ENCODE results near the gene LRRC36.

Gene LRRC36, protein sequence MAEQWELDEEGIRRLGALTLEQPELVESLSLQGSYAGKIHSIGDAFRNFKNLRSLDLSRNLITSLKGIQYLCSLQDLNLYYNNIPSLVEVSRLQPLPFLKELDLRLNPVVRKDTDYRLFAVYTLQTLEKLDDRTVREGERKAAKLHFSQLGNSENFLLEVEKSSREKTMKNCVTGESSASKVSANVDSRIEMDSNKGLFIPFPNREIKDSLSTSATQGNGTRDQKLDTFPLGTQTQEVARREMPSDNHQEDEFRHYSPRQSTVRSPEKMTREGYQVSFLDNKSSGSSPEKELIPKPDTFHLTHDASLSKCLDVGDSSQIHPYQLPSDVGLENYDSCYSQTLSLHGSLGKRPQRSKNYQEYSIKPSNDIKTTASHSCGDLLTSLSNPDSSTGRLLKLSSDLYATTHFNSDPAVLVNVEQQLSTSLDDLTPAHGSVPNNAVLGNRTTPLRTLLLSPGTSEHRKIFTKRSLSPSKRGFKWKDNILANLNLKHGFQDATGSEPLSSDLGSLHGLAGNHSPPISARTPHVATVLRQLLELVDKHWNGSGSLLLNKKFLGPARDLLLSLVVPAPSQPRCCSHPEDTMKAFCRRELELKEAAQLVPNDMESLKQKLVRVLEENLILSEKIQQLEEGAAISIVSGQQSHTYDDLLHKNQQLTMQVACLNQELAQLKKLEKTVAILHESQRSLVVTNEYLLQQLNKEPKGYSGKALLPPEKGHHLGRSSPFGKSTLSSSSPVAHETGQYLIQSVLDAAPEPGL

DNA sequence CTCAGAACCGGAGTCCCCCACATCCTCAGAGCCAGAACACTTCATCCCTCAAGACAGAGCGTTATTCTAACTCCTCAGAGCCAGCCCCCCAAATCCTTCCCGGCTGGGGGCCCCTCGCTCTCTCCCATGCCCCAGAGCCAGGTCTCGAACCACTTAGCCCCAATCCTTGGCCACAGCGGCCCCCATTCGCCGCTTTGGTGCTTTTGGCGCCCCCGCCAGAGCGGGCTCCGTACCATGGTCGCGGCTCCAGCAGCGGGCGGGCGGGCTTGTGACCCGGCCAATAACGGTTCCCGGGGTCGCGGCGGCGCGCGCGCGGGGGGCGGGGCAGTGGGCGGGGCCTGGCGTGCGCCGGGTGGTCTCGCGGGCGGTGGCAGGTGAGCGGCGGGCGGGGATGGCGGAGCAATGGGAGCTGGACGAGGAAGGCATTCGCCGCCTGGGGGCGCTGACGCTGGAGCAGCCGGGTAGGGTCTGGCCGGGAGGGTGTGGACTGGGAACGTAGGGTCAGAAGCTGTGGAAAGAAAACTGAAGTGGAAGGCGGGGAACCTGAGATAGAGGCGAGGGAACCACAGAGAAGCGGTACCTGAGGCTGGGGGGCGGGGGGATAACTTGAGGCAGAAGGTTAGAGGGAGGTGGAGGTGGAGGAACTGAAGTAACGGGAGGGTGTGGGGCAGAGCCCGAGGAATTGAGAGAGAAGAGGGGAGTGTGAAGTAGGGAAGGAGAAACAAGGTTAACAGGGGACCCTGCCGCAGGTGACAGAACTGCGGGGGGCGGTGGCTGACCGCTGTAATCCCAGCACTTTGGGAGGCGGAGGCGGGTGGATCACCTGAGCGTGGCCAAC lies at the start of gene LRRC36, which contains the start of gene KCTD19:
Gene LRRC36, plus strand, starts transcription at position 344 of the 838 bp plus-strand sequence. Its CDS starts 48 bp downstream, at position 392.
Gene KCTD19, minus strand, starts transcription at position 270 of the 838 bp plus-strand sequence. Its CDS starts 34 bp downstream, at position 236.
- peak in 2 of 3 donors; percentile 39 to 71 for DNase-seq

DNA sequence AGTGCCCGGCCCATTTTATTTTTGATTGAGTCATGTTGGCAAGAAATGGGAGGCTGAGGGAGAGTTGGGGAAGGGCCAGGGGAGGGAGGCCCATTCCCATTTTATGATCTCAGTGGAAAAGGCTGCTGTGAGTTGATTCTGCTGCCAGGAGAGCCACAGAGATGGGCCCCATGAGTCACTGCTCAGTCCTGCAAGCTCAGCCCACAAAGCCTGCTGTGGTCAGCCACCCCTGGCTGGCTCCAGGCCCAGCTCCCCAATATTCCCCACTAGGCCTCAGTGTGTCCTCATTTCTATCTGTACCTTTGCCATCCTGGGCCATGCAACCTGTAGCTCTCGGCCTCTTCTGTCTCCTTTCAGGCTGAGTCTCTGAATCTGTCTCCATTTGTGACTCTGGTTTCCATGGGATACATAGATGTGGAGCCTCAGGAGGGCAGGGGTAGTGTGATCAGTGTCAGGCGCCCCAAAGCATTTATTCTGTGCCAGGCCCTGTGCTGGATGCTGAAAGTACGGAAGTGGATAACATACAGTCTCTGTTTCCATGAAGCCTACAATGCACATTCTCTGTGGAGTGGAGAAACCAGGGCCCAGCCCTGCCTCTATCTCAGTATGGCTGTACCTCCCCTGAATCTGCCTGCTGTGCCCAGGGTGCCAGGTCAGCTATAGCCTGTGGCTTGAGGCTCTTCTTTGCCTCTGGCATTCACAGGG lies 49.2 kb upstream of the LRRC36 start:
- DNase-seq: peak; percentile 73 to 82 (median 81)

DNA sequence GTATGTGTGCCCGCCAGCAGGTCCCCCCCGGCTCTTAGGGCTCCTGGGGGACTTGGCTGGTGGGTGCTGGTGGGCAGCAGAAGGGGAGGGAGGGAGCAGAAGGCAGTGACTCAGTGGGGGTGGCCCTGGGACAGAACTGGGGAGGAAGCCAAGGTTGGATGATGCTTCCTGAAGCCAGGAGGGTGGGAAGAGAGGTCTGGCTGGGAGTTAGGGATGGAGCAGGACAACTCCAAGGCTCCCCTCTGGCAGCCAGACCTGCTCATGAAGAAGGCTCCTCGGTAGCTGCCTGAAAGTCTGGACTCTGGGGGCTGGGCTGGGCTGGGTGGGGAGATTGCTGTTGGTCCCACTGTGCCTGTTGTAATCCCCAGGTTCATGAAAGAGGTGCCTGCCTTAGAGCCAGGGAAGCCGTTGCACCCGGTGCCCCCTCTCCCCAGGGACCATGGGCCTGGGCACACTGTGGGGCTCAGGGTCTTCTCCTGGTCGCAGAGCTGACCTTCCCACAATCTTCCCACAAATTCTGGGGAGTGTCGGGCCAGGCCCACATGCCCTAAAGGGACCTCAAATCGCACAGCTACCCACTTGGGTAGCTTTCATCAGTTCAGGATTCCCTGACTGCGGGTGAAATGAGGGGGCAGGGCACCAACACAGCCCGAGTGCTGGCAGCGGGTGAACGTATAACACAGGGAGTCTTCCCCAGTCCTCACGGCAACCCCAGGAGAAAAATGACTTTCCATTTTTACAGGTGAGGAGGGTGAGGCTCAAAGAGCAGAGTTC lies 48.4 kb upstream of the LRRC36 start:
- DNase-seq: peak in 2 of 3 donors; percentile 15 to 35

DNA sequence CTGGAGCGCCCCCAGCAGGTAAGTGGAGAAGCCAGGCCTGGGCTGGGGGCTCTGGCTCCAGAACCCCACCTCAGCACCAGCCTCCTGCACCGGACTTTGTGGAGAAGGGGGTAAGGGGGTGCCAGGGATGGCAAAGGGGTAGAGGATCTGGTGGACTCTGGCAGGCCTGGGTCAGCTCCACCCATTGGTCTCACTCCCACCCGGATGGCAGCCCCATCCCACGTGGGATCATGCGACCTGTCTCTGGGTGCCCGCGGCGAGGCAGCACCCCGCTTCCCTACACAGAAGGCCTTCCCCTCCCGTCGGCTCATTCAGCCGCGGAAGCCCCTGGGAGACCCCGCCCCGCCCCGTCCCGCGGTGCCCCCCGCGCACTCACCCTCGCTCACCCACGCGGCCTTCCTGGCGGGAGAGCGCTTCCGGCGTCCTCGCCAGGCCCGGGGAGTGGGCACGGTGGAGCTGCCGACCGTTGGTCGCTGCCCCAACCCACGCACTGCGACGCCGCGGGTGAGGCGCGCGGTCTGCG lies 47.8 kb upstream of the LRRC36 start:
- peak; percentile 32 to 65 (median 38) for DNase-seq

DNA sequence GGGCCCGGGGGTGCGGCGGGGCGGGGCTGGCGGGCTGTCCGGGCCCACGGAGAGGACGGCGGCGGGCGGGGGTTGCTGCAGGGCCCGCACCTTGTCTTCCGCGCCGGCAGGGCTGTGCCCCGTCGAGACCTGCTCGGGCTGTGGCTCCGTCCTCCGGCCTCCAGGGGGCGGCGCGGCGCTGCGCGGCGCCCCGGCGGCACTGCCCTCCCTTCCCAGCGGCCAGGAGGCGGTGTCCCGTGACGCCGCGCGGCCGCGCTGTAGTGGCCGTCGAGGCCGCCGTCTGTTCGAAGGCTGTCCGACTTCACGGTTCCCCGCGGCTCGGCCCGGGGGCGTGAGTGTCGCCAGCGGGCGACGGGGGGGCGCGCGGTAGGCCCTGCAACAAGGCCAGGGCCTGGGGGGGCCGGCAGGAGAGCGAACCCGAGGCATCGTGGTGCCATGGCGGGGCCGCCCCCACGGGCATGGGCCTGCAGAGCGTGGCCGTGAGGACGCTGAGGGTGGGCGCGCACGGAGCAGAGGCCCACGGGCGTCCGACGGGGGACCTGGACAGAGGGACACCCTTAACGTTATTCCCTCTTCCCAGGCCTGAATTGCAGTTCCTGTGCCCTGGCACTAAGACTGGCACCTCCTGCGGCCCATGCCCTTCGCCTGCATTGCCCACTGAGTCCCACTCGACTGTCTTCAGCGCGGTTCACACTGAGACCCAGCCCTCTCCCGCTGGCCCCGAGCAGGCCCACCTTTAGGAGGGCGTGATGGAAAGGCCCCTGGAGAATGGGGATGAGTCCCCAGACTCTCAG lies 47.1 kb upstream of the LRRC36 start, which contains the start of gene PLEKHG4:
Gene PLEKHG4, plus strand, starts transcription at position 237 of the 794 bp plus-strand sequence. Its CDS starts 513 bp downstream, at position 750.
- DNase-seq: peak; percentile 69 to 90 (median 83)

DNA sequence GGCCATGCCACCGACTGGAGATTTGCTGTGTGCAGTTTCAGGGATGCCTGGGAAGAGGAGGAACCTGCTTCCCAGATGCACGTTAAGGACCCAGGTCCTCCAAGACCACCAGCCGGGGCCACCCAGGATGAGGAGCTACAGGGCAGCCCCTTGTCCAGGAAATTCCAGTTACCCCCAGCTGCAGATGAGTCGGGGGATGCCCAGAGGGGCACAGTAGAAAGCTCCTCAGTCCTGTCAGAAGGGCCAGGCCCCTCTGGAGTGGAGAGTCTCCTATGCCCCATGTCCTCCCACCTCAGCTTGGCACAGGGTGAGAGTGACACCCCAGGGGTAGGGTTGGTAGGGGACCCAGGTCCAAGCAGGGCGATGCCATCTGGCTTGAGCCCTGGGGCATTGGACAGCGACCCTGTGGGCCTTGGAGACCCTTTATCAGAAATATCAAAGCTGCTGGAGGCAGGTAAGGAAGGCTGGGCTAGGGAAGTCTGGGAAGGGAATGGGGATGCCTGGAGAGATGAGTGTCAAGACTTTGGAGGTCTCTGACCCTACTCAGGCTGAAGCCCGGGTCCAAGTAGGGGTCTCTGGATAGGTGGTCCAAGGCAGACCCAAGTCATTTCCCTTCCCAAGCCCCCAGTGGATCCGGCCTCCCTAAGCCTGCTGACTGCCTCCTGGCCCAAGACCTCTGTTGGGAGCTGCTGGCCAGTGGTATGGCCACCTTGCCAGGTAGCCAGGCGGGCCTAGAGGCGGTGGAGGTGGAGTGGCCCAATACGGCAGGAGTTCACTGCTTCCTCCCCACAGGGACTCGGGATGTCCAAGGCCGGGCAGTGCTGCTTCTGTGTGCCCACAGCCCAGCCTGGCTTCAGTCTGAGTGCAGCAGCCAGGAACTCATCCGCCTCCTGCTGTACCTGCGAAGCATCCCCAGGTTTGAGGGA lies 46.3 kb upstream of the LRRC36 start:
- no peak for DNase-seq

DNA sequence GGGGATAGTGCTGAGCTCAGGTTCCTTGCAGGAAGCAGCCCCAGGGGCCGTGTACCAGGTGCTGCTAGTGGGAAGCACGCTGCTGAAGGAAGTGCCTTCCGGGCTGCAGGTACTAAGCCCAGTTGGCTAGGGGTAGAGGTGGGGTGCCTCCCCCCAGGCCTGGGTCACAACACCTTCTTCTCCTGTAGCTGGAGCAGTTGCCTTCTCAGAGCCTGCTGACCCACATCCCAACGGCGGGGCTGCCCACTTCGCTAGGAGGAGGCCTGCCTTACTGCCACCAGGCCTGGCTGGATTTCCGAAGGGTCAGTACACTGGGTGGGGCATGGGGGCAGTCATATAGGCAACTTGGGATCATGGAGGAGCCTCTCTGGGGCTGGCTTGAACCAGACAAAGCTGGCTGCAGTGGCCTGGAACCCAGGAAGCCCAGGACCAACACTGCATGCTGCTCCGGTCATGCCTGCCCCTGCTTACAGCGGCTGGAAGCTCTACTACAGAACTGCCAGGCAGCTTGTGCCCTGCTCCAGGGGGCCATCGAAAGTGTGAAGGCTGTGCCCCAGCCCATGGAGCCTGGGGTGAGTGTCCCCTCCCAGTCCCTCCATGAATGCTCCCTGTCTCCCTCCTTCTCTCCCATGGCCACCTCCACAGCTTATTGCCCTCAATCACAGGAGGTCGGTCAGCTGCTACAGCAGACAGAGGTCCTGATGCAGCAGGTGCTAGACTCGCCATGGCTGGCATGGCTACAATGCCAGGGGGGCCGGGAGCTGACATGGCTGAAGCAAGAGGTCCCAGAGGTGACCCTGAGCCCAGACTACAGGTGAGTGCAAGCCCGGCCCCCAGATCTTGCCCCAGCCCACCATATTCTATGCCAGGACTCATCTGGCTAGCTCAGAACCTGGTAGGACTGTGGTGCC lies 44.8 kb upstream of the LRRC36 start:
- no peak for DNase-seq

DNA sequence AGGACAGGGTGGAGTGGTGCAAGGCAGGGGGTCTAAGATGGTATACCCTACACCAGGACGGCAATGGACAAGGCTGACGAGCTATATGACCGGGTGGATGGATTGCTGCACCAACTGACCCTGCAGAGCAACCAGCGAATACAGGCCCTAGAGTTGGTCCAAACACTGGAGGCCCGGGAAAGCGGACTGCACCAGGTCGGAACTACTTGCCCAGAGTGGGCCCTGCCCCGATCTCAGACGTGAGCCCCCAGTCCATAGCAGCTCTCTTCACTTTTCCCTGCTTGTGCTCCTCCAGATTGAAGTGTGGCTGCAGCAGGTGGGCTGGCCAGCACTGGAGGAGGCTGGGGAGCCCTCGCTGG lies 44.2 kb upstream of the LRRC36 start:
- no peak for DNase-seq

DNA sequence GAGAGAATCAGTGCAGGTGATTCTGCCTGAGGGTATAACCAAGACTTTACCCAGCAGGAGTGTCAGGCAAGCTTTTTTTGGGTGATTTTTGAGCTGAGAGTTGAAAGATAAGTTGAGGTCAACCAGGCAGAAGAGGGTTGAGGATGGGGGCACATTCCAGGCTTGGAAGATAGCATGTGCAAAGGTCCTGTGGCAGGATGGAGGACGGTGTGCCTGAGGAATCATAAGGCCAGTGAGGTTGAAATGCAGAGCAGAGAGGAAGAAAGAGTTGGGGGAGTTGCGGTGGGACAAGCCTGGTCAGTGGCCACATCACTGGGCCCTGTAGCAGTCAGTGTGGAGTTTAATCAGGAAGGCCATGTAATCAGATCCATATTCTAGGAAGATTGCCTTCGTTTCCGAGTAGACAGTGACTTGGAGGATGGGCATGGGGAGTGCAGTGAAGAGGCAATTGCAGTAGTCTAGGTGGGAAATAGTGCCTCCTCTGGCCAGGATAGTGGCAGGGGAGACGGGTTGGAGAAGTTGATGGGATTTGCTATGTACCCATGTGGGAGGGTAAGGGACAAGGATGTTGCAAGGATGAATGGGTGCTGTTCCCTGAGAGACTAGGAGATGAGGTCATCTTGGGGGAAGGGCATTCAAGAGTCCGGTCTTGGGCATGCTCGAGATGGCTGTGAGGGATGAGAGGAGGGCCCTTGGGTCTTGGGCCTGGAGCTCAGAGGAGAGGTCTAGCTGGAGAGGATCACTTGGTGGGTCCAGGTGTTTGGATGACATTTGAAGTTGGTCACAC lies 43.4 kb upstream of the LRRC36 start:
- peak; percentile 51 to 56 (median 52) for DNase-seq

DNA sequence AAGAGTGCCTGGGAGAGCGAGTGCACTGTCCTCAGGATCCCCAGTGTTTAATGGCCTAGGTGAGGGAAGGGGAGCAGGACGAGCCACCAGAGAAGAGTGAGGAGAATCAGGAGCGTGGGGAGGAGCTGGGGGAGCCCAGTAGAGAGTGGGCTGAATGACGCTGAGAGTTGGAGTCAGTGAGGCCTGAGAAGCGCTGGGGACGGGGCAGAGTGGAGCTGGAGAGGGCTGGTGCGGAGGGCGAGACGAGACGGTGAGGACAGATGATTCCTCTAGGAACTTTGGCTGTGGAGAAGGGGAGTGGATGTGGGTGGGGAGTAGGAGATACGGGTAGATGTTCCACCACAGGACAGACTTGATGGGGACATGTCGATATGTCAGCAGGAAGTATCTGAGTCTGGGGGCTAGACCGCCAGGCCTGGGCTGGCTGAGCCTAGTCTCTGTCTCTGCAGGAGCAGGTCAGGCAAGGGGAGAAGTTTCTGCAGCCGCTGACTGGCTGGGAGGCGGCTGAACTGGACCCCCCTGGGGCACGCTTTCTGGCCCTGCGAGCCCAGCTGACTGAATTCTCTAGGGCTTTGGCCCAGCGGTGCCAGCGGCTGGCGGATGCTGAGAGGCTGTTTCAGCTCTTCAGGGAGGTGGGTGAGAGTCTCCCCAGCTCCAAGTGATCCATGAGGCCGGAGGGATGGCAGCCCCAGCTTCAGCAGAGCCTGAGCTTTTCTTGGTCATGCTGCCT lies 42.6 kb upstream of the LRRC36 start:
- no peak for DNase-seq

DNA sequence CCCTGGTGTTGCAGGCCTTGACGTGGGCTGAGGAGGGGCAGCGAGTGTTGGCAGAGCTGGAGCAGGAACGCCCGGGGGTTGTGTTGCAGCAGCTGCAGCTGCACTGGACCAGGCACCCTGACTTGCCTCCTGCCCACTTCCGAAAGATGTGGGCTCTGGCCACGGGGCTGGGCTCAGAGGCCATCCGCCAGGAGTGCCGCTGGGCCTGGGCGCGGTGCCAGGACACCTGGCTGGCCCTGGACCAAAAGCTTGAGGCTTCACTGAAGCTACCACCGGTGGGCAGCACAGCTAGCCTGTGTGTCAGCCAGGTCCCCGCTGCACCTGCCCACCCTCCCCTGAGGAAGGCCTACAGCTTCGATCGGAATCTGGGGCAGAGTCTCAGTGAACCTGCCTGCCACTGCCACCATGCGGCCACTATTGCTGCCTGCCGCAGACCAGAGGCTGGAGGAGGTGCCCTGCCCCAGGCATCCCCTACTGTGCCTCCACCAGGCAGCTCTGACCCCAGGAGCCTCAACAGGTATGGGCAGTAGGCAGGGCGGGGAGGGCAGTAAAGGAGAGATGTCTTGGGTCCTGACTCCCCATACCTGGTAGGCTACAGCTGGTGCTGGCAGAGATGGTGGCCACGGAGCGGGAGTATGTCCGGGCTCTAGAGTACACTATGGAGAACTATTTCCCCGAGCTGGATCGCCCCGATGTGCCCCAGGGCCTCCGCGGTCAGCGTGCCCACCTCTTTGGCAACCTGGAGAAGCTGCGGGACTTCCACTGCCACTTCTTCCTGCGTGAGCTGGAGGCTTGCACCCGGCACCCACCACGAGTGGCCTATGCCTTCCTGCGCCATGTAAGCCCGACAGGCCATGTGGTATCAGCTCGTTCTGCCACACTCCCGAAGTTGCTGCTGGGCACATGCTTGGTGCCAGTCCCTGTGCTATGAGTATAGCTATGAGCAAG lies 41.6 kb upstream of the LRRC36 start:
- no peak for DNase-seq

DNA sequence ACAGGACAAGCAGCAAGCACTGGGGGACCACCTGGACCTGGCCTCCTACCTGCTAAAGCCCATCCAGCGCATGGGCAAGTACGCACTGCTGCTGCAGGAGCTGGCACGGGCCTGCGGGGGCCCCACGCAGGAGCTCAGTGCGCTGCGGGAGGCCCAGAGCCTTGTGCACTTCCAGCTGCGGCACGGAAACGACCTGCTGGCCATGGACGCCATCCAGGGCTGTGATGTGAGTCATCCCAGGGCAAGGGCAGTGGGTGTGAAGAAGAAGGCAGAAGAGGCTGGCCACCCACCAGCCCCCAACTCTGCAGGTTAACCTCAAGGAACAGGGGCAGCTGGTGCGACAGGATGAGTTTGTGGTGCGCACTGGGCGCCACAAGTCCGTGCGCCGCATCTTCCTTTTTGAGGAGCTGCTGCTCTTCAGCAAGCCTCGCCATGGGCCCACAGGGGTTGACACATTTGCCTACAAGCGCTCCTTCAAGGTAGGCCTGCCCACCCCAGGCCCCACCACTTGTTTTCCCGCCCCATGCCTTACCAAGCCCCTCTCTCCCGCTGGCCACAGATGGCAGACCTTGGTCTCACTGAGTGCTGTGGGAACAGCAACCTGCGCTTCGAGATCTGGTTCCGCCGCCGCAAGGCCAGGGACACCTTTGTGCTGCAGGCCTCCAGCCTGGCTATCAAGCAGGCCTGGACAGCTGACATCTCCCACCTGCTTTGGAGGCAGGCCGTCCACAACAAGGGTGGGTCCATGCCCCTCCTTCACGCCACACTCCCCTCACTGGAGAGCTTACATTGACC lies 40.0 kb upstream of the LRRC36 start:
- DNase-seq: no peak

DNA sequence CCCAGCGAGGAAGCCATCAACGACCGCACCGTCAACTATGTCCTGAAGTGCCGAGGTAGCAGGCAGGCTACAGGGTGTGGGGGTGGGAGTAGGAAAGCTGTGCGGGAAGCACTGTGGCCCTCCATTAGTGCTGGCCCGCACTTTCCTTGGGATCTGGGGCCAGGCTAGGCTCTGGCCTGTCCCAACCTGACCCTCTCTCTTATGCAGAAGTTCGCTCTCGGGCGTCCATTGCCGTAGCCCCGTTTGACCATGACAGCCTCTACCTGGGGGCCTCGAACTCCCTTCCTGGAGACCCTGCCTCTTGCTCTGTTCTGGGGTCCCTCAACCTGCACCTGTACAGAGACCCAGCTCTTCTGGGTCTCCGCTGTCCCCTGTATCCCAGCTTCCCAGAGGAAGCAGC lies 38.7 kb upstream of the LRRC36 start:
- DNase-seq: no peak

DNA sequence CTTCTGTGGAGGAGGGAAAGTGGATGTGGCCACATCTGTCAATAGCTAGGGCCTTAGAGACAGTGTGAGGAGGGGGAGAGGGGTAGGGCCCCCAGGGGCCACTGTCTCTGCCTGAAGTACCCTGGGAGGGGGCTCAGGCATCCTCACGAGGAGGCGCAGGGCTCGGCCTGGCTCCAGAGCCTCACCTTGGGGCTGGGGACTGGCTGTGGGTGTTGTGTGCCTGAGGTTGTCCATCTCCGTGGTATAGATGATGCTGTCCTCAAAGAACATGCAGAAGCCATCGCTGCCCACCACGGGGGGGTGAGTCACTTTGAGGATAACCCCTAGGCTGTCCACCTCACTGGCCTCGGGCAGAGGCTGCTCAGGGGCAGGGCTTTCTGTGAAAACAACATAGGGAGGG lies 35.2 kb upstream of the LRRC36 start:
- DNase-seq: no peak

All from suppressor macrophage treated with lipopolysaccharide for 1 hour (primary cell).